H9 (cell line): ENCODE results near the gene CAMK2B. TPM values are rescaled to one million over a fixed set of nuclear protein-coding genes. Genes with fewer than 3 reads are reported as not detected.

Source experiments
- DNase-seq: peaks from one replicate; pipeline ENCODE4 v3.0.0-alpha.2; 2017
- H2AFZ ChIP-seq: one replicate; pipeline ENCODE4 v1.6.1; 2013; ENCODE audit warnings: mild to moderate bottlenecking, low read length, control low read depth, moderate library complexity
- H2AK5ac ChIP-seq: 2 replicates; pipeline ENCODE4 v1.6.1; 2013; ENCODE audit warnings: low read length, control low read depth, mixed read lengths; ENCODE audit not compliant: insufficient read length
- H2BK120ac ChIP-seq: one replicate; pipeline ENCODE4 v1.6.1; 2013; ENCODE audit warnings: low read depth, mild to moderate bottlenecking, low read length, control low read depth, inconsistent platforms; ENCODE audit not compliant: poor library complexity, severe bottlenecking
- H2BK12ac ChIP-seq: 2 replicates; pipeline ENCODE4 v1.6.1; 2013; ENCODE audit warnings: low read length, control low read depth, mixed read lengths, low read depth; ENCODE audit not compliant: insufficient read length
- H2BK15ac ChIP-seq: 2 replicates; pipeline ENCODE4 v1.6.1; 2013; ENCODE audit warnings: low read depth, low read length, control low read depth
- H2BK20ac ChIP-seq: one replicate; pipeline ENCODE4 v1.6.1; 2013; ENCODE audit warnings: low read depth, mild to moderate bottlenecking, low read length, control low read depth, inconsistent platforms; ENCODE audit not compliant: poor library complexity, severe bottlenecking
- H2BK5ac ChIP-seq: 2 replicates; pipeline ENCODE4 v1.6.1; 2013; ENCODE audit warnings: low read length, control low read depth, mixed read lengths; ENCODE audit not compliant: insufficient read length
- H3K14ac ChIP-seq: 2 replicates; pipeline ENCODE4 v1.6.1; 2013; ENCODE audit warnings: low read length, control low read depth; ENCODE audit not compliant: insufficient read depth
- H3K18ac ChIP-seq: 2 replicates; pipeline ENCODE4 v1.6.1; 2013; ENCODE audit warnings: low read depth, mild to moderate bottlenecking, mixed read lengths, low read length, control low read depth; ENCODE audit not compliant: insufficient read length
- H3K23ac ChIP-seq: 2 replicates; pipeline ENCODE4 v1.6.1; 2013; ENCODE audit warnings: low read length, control low read depth, mixed read lengths, low read depth; ENCODE audit not compliant: insufficient read length
- H3K23me2 ChIP-seq: 2 replicates; pipeline ENCODE4 v1.6.1; 2013; ENCODE audit warnings: low read depth, mild to moderate bottlenecking, mixed read lengths, low read length, control low read depth; ENCODE audit not compliant: insufficient read length, poor library complexity, severe bottlenecking
- H3K27ac ChIP-seq: 2 replicates; pipeline ENCODE4 v1.5.1; 2013; ENCODE audit warnings: low read length, control low read depth, mixed read lengths, low read depth; ENCODE audit not compliant: insufficient read length
- H3K27me3 ChIP-seq: 2 replicates; pipeline ENCODE4 v1.6.1; 2013; ENCODE audit warnings: low read length, control low read depth, inconsistent platforms; ENCODE audit not compliant: insufficient read depth
- H3K4ac ChIP-seq: 2 replicates; pipeline ENCODE4 v1.6.1; 2013; ENCODE audit warnings: low read depth, mild to moderate bottlenecking, control low read depth, inconsistent platforms, low read length, moderate library complexity
- H3K4me1 ChIP-seq: 2 replicates; pipeline ENCODE4 v1.6.1; 2013; ENCODE audit warnings: low read length, control low read depth, inconsistent platforms; ENCODE audit not compliant: insufficient read depth
- H3K4me2 ChIP-seq: 2 replicates; pipeline ENCODE4 v1.6.1; 2013; ENCODE audit warnings: low read length, control low read depth, mixed read lengths; ENCODE audit not compliant: insufficient read length, insufficient read depth
- H3K56ac ChIP-seq: 2 replicates; pipeline ENCODE4 v1.6.1; 2013; ENCODE audit warnings: low read depth, mild to moderate bottlenecking, mixed read lengths, low read length, control low read depth; ENCODE audit not compliant: insufficient read length
- H3K79me1 ChIP-seq: 2 replicates; pipeline ENCODE4 v1.6.1; 2013; ENCODE audit warnings: low read depth, mild to moderate bottlenecking, moderate library complexity, low read length, control low read depth, inconsistent platforms; ENCODE audit not compliant: insufficient read depth, poor library complexity, severe bottlenecking
- H3K79me2 ChIP-seq: 2 replicates; pipeline ENCODE4 v1.6.1; 2013; ENCODE audit warnings: low read length, control low read depth, inconsistent platforms; ENCODE audit not compliant: insufficient read depth
- H3K9ac ChIP-seq: 2 replicates; pipeline ENCODE4 v1.6.1; 2013; ENCODE audit warnings: low read length, control low read depth, mixed read lengths; ENCODE audit not compliant: insufficient read length; ENCODE audit errors: extremely low read depth
- H3K9me3 ChIP-seq: one replicate; pipeline ENCODE4 v1.6.1; 2013; ENCODE audit warnings: low read depth, low read length, inconsistent platforms; ENCODE audit not compliant: control insufficient read depth
- H3T11ph ChIP-seq: one replicate; pipeline ENCODE4 v1.6.1; 2013; ENCODE audit warnings: mild to moderate bottlenecking, low read length, control low read depth, inconsistent platforms
- H4K20me1 ChIP-seq: one replicate; pipeline ENCODE4 v1.6.1; 2013; ENCODE audit not compliant: control insufficient read depth, insufficient read length, insufficient read depth
- H4K5ac ChIP-seq: 2 replicates; pipeline ENCODE4 v1.6.1; 2013; ENCODE audit warnings: low read depth, mild to moderate bottlenecking, mixed read lengths, low read length, control low read depth; ENCODE audit not compliant: insufficient read length
- H4K8ac ChIP-seq: replicated peaks from 2 replicates; pipeline ENCODE4 v1.6.1; 2013; ENCODE audit warnings: low read length, control low read depth, mixed read lengths, low read depth; ENCODE audit not compliant: insufficient read length
- H4K91ac ChIP-seq: 2 replicates; pipeline ENCODE4 v1.6.1; 2013; ENCODE audit warnings: low read depth, mild to moderate bottlenecking, moderate library complexity, mixed read lengths, low read length, control low read depth; ENCODE audit not compliant: insufficient read length
- H3K27ac Mint-ChIP-seq, 3 experiments: 2 replicates in 2 of 3; 3 replicates in 1 of 3; pipeline ENCODE4 v1.8.0; 2020 to 2021; ENCODE audit warnings: mixed read lengths in 3 of 3, mild to moderate bottlenecking in 1 of 3, moderate library complexity in 1 of 3
- H3K27me3 Mint-ChIP-seq: 2 replicates; pipeline ENCODE4 v1.8.0; 2021; ENCODE audit warnings: low read depth, mild to moderate bottlenecking, moderate library complexity, mixed read lengths
- H3K36me3 Mint-ChIP-seq, 3 experiments: 2 replicates in 2 of 3; 3 replicates in 1 of 3; pipeline ENCODE4 v1.8.0; 2020 to 2021; ENCODE audit warnings: low read depth in 3 of 3, mixed read lengths in 3 of 3; ENCODE audit not compliant: insufficient read depth in 1 of 3
- H3K4me1 Mint-ChIP-seq, 2 experiments: 2 replicates each; pipeline ENCODE4 v1.8.0; 2020; ENCODE audit warnings: mixed read lengths in 2 of 2
- H3K4me3 Mint-ChIP-seq, 2 experiments: 2 replicates in 1 of 2; 3 replicates in 1 of 2; pipeline ENCODE4 v1.8.0; 2020 to 2021; ENCODE audit warnings: mild to moderate bottlenecking in 2 of 2, mixed read lengths in 2 of 2, moderate library complexity in 1 of 2
- H3K9me3 Mint-ChIP-seq, 2 experiments: 2 replicates in 1 of 2; 3 replicates in 1 of 2; pipeline ENCODE4 v1.8.0; 2020; ENCODE audit warnings: mild to moderate bottlenecking in 2 of 2, mixed read lengths in 2 of 2, moderate library complexity in 1 of 2
- CTCF ChIP-seq: fragments of 200-600 bp; sonication (generic); conservative IDR thresholded peaks from 3 replicates; pipeline ENCODE4 v1.8.0; 2021; ENCODE audit warnings: antibody characterized with exemption, mild to moderate bottlenecking
- WGBS: extraction: QIAGEN DNeasy Blood & Tissue Kit; methylation state at CpG from one replicate; pipeline ENCODE4 v1.1.7; 2013; ENCODE audit warnings: missing lambda C conversion rate, low lambda C conversion rate, mixed read lengths; ENCODE audit not compliant: insufficient read length; ENCODE audit errors: extremely low coverage; 5-methylcytosine and 5-hydroxymethylcytosine counted together
- total RNA-seq: library from RNA; stranded (reverse); gene quantifications from 2 replicates; pipeline ENCODE4 v1.2.1, GENCODE V29; 2021

CAMK2B gene
- total RNA-seq, 1 experiment from 2014 or later: 0.17 TPM

DNA sequence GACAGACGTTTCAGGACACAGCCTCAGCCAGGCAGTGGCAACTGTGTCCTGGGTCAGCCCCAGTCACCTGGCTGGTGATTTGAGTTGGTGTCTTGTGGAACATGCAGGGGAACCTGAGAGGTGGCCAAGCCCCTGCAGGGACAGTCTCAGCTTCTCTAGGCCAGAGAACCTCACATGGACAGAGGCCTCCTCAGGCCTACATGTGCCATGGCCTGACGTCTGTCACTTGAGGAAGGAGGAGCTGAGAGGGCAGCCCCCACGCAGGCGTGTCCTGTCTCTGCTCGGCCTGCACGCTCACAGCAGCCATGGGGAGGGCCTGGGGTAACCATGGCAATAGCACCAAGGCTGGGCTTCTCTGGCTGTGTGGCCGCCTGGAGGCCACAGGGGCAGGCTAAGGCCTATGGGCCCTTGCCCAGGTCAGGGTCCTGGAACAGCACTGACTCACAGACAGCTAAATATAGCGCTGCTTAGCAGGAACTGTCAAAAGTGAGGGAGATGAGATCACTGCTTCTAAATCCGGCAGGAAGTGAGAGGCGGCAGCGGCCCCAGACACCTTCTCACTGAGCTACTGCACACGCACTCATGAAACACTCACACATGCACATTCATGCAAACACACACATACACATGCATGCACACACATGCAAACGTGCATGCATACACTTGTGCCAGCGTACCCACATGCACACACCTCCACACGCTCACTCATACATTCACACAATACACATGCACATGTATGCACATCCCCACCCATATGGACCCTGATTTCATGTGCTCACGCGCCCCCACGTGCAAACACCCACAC is 67.6 kb downstream of the CAMK2B start:
- H2BK20ac ChIP-seq: no peak overlapping the region
- DNase-seq: no peak
- H3K27me3 ChIP-seq: no peaks in the 10 kb centered on the region
- H4K91ac ChIP-seq: no peak overlapping the region
- H3K4me3 Mint-ChIP-seq: no peak overlapping the region
- peak overlapping the region; percentile 24; the same call in 1 of the 2 replicates for H3K14ac ChIP-seq
- H4K5ac ChIP-seq: no peak overlapping the region
- H3K27ac ChIP-seq: no peak overlapping the region
- no peak overlapping the region for H2BK15ac ChIP-seq
- H3K9me3 ChIP-seq: no peaks in the 10 kb centered on the region
- no peak overlapping the region for H3K56ac ChIP-seq
- H4K20me1 ChIP-seq: no peaks in the 10 kb centered on the region
- WGBS: no CpG with 5 or more reads among the region's 18 CpGs
- H3K4me2 ChIP-seq: no peak overlapping the region
- no peak overlapping the region for H3K4ac ChIP-seq
- H3K18ac ChIP-seq: no peak overlapping the region
- no peak overlapping the region for H3T11ph ChIP-seq
- H3K23me2 ChIP-seq: no peaks in the 10 kb centered on the region
- no peak overlapping the region for H3K9ac ChIP-seq
- no peak overlapping the region for H2BK12ac ChIP-seq
- peaks cover 5% of the 10 kb centered on the region for H3K27me3 Mint-ChIP-seq
- peaks cover 0 to 3% of the 10 kb centered on the region in 2 experiments; a peak in 1 of 4 replicates for H3K4me1 Mint-ChIP-seq
- no peak overlapping the region for H2BK5ac ChIP-seq
- H3K27ac Mint-ChIP-seq: peak overlapping the region in 1 of 3 experiments; percentile 68; a peak in 2 of 7 replicates
- H3K79me1 ChIP-seq: no peaks in the 10 kb centered on the region
- H4K8ac ChIP-seq: no peak overlapping the region
- no peak overlapping the region for H2AK5ac ChIP-seq
- no peaks in the 10 kb centered on the region for H3K79me2 ChIP-seq
- peaks cover 4 to 8% of the 10 kb centered on the region in 2 experiments; a peak in 4 of 5 replicates for H3K9me3 Mint-ChIP-seq
- H3K4me1 ChIP-seq: no peaks in the 10 kb centered on the region
- TF ChIP-seq CTCF: no peak
- H2BK120ac ChIP-seq: no peak overlapping the region
- no peaks in the 10 kb centered on the region for H3K36me3 Mint-ChIP-seq
- H2AFZ ChIP-seq: no peak overlapping the region
- no peak overlapping the region for H3K23ac ChIP-seq
